ENCODE measurements around the gene ADAMTS6.

Gene ADAMTS6

GRCh38 chr5:65255294-65255693 is 226.4 kb downstream of the ADAMTS6 start (continued):
- TF ChIP-seq PRDM2 (tag by site-specific recombination; IDR thresholded peaks at IDR 0.05; ENCODE audit: borderline replicate concordance) (no peak), ZBTB1 (tag by site-specific recombination; IDR thresholded peaks at IDR 0.05) (no peak), ZNF2 (tag by site-specific recombination; IDR thresholded peaks at IDR 0.05) (no peak), PATZ1 (tag by site-specific recombination; IDR thresholded peaks at IDR 0.05) (no peak), ZFP69B (tag by site-specific recombination; IDR thresholded peaks at IDR 0.05) (no peak), SP7 (tag by site-specific recombination; IDR thresholded peaks at IDR 0.05) (no peak), GLI4 (tag by site-specific recombination; IDR thresholded peaks at IDR 0.05) (no peak)
- TF ChIP-seq, protein P1, sequence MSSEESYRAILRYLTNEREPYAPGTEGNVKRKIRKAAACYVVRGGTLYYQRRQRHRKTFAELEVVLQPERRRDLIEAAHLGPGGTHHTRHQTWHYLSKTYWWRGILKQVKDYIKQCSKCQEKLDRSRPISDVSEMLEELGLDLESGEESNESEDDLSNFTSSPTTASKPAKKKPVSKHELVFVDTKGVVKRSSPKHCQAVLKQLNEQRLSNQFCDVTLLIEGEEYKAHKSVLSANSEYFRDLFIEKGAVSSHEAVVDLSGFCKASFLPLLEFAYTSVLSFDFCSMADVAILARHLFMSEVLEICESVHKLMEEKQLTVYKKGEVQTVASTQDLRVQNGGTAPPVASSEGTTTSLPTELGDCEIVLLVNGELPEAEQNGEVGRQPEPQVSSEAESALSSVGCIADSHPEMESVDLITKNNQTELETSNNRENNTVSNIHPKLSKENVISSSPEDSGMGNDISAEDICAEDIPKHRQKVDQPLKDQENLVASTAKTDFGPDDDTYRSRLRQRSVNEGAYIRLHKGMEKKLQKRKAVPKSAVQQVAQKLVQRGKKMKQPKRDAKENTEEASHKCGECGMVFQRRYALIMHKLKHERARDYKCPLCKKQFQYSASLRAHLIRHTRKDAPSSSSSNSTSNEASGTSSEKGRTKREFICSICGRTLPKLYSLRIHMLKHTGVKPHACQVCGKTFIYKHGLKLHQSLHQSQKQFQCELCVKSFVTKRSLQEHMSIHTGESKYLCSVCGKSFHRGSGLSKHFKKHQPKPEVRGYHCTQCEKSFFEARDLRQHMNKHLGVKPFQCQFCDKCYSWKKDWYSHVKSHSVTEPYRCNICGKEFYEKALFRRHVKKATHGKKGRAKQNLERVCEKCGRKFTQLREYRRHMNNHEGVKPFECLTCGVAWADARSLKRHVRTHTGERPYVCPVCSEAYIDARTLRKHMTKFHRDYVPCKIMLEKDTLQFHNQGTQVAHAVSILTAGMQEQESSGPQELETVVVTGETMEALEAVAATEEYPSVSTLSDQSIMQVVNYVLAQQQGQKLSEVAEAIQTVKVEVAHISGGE (tag by site-specific recombination; conservative IDR thresholded peaks at IDR 0.05; ENCODE audit: low read depth), result no peak
- TF ChIP-seq, protein P2, sequence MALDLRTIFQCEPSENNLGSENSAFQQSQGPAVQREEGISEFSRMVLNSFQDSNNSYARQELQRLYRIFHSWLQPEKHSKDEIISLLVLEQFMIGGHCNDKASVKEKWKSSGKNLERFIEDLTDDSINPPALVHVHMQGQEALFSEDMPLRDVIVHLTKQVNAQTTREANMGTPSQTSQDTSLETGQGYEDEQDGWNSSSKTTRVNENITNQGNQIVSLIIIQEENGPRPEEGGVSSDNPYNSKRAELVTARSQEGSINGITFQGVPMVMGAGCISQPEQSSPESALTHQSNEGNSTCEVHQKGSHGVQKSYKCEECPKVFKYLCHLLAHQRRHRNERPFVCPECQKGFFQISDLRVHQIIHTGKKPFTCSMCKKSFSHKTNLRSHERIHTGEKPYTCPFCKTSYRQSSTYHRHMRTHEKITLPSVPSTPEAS (tag by site-specific recombination; IDR thresholded peaks at IDR 0.05), result no peak

DNA sequence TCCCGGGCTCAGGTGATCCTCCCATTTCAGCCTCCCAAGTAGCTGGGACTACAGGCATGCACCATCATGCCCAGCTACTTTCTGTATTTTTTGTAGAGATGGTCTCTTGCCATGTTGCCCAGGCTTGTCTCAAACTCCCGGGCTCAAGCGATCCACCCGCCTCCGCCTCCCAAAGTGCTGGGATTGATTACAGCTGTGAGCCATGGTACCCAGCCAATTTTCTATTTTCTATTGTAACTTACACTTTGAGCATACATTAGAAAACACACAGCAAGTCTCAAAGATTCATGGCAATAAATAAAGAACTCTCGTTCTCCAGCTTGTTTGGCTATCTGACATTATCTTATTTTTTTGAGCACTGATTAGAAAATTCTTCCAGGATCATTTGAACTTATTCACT is 228.7 kb downstream of the ADAMTS6 start:
- H3K36me3 ChIP-seq (ENCODE audit: control insufficient read depth in 2 of 2, insufficient read depth in 1 of 2, low read length in 2 of 2), result no peaks in the 10 kb centered on the region
- no peak overlapping the region for H3K4me3 ChIP-seq (ENCODE audit: low read depth, low read length)
- H3K27ac ChIP-seq (ENCODE audit: extremely low read depth, low read depth, low read length), result no peak overlapping the region
- no peaks in the 10 kb centered on the region for H3K9me3 ChIP-seq (ENCODE audit: control insufficient read depth, insufficient read depth, low read depth, low read length)
- ChIA-PET CTCF (interaction anchor here (0.7 kb wide), 1 partner anchor 1095 kb away, joined by 3 read pairs; no protein-coding TSS in a partner anchor), POLR2A (no interaction called here)
- no peaks in the 10 kb centered on the region for H3K4me1 ChIP-seq (ENCODE audit: control insufficient read depth, insufficient read depth, low read length)
- TF ChIP-seq ZBTB49 (tag by site-specific recombination; IDR thresholded peaks at IDR 0.05; ENCODE audit: low read depth) (no peak), GLIS2 (tag by site-specific recombination; IDR thresholded peaks at IDR 0.05) (no peak), ZNF26 (tag by site-specific recombination; IDR thresholded peaks at IDR 0.05) (no peak)

All from HEK293 (cell line).